NCI-H2081 (cell line): Measurements from ENCODE around the gene GATAD2B.

Source experiments
- DNase-seq, 2 experiments: peaks; one replicate each; lab custom pipeline; 2025; lab: John Stamatoyannopoulos, UW

The GATAD2B gene

DNA sequence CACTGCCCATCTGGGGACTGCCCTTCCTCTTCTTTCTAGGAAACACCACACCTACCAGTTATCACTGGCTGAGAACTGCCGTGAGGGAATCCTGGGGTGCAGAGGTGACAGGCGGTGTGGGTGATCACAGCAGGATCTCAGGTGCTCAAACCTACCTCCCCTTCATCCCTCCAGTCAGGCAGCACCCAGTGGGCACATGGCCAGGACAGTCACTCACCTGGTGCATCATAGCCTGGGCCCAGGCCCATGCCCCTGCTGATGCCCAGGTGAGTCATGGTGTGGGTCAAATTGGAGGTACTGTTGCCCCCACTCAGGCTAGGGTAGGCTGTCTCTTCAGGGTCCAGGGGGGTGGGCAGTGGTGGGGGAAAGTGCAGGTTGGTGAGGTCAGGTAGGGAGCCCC lies 29.0 kb upstream of the GATAD2B start:
- DNase-seq, result no peak

- no peak for DNase-seq
These were observed 28.4 kb upstream of the GATAD2B start for GRCh38 chr1:153951183-153951582.

- peak; percentile 78 to 84 for DNase-seq
These were observed 24.0 kb upstream of the GATAD2B start, which contains the start of gene DENND4B for GRCh38 chr1:153946622-153947241. DENND4B (minus strand) TSS chr1:153946718; CDS start chr1:153944374, 2,344 bp downstream.

GRCh38 chr1:153945795-153946621 lies 23.2 kb upstream of the GATAD2B start:
- DNase-seq, result peak; percentile 54 to 59

DNA sequence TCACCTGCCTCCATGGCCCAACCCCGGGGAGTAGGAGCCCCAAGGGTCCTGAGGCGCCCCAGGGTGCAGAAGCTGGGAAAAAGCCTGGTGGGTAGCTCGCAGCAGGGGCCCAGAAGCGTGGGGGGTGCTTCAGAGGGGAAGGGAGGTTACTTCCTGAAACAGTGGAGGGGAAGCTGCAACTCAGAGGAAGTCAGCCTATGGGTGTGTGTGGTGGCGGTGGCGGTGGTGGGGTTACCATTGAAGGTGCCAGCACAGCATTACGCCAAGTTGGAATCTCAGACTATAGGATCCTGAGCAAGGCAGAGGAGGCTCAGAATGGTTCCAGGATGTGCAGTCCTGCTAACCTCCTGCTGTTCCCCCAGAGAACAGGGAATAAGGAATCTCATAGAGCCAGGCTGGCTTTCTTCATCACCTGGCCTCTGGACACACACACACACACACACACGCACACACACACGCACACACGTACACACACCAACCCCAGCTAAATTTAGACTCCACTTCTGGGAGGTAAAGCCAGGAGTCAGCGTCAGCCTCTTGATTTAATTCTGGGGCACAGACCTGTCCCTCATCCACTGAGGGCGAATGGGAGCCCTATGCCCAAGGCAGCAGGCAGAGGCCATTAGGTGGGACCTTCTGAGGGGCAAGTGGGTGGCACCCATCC lies 22.5 kb upstream of the GATAD2B start:
- DNase-seq, result peak in 1 of 2 experiments; percentile 56

DNA sequence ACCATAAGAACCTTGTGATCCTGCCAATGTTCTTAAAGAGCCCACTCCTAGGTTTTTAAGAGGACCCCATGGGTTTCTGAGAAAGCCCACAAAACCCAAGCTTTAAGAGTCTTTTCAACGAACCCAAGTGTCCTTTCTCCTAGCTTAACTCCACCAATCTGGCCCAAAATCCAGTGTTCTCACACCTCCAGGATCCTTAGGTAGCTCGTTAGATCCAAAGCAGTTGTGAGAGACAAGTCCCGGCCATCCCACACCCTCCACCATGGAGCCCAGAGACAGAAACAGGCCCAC lies 22.0 kb upstream of the GATAD2B start:
- no peak for DNase-seq

DNA sequence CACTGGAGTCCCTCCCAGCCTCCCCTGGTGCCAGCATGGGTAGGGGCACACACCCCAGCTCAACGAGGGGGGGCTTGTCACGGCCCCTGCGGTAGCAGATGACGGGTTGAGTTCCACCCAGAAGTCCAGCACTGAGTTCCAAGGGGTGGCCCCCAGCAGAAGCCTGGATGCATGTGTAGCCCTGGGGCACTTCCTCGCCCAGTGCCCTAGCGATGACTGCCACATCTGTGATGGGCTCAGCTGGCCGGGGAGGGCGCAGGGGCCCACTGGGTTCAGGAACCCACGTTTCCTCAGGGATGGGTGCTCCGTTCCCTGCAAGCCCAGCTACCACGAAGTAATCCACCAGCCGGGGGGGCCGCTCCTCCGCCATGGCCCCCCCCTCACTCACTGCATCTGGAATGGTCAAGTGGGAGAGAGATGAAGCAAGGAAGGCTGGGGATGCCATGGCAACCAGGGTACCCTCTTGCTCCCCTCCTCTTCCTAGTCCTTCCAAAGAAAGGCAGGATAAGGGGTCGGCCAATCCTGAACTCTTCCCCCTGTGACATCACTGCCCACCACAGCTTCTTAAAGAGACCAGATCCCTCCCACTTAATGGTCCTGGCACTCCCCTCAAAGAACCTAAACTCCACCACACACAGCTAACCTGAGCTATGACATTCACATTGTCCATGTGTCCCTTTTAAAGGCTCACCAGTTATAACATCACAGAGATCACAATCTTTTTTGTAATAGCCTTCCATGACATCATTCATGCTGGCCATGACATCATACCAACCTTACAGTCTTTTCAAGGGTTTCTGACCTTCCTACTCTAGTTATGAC lies 21.4 kb upstream of the GATAD2B start:
- DNase-seq, result no peak

DNA sequence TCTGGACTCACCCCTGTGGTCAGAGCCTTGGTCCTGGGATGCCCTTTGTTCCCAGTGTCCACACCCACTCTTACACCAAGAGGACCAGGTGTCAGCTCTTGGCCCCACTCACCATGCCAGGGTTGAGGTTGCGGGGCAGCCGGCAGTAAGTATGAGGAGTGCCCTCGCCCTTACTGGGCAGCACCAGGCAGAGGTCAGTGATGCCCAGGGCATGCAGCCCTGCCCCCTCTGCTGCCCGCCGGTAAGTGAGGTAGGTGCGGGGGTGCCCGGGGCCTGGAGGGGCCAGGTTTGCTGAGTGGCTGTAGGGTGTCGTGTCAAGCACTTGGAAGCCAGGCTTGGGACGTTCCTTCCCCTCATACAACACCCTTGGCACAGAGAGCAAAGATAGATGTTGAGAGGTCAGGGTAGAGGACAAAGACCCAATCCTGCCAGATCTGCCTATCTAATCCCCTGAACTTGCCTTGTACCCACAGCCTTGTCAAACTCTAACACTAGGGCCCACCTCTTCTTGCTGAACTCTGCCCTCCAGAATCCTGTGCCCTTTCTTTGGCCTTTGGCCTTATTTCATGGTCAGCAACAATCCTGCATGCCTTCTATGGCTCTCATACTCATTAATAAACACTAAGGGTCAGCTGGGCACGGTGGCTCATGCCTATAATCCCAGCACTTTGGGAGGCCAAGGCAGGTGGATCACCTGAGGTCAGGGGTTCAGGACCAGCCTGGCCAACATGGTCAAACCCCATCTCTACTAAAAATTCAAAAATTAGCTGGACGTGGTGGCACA lies 20.2 kb upstream of the GATAD2B start:
- no peak for DNase-seq

DNA sequence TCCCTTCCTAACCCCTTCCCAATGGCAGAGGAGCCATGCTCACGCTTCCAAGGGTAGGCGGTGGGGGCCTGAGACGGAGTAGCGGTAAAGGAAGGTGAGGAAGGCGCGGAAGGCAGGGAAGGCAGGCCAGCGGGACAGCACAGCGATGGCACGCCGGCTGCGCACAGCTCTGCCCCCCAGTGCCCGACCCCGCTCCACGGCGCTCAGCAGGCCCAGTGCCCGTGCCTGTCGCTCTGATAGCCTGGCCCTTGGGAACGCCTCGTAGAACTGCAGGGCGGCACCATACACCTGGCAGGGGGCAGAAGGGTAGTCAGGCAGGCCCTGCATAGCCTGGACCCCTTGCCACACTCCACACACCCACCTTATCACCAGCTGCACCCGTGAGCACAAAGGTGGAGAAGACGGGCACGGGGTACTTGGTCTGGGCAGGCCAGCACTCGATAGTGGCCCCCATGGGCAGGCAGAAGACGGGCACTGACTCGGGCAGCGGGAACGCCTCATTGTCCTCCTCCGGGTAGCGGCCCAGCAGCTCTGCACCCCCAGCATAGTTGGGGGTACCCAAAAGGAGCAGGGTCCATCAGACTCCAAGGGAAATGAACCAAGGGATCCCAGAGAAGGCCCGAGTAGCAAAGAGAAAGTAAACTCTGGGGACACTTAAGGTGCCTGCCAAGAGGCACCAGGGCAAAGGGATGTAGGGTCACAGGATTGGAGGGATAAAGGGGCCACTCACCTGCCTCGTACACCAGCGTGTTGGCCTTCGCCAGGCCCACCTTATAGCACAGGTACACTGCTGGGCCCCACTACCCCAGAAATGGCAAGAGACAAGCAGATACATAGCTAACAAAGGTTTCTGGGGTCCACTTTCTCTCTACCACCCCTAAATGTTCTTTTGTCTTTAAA lies 19.3 kb upstream of the GATAD2B start:
- no peak for DNase-seq

GRCh38 chr1:153940756-153941155 lies 18.0 kb upstream of the GATAD2B start:
- no peak for DNase-seq

GRCh38 chr1:153939476-153939875 lies 16.7 kb upstream of the GATAD2B start:
- DNase-seq, result no peak

DNA sequence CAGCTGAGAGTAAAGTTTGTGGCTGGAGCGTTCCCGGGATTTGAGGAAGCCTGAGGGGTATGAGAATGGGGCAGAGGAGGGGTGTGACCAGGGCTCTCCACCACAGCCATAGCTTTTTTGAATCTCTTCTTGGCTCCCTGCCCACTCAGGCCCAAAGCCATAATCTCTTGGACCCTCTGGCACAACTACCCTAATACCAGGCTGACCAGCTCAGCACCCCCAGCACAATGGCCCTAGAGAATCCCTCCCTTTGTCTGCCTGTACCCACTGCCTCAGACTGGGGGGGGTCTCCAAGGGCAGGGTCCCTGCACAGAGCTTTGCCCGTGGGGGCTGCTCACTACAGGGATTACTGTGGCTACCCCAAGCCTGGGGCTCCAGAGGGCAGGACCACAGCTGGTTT lies 16.2 kb upstream of the GATAD2B start:
- DNase-seq, result no peak

- DNase-seq, result no peak
These were observed 14.6 kb upstream of the GATAD2B start for GRCh38 chr1:153937331-153937730.

DNA sequence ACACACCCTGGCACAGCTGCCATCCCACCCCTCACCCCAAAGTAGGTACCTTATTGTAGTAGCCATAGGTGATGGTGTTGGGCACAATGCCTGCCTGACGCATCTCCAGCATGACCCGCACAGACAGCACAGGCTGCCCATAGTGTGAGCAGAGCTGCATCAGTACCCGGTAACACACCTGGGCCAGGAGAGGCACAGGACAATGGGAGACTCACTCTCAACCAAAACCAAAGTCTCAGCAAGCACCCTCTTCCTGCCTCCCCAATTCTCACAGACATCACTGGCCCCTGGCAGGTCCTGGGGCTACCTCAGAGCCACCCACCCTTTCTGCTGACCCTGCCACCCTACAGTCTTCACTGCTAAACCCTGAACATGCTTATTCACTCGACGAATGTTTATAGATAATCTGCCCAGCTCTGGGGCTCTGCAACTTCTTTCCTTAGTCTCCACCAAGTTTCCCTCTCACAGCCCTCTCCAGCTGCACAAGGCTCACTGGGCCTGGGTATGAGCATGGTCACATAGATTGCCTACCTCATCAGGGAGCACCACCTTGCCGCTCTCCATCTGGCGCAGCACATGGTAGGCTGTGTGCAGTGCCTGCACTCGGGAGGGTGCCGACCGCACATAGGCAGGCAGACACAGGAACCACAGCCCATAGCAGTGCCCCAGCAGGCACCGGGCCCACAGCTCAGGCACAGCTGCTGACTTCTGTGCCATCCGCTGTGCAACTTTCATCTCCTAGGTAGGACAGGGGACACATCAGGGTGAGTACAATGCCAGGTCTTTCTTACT lies 13.4 kb upstream of the GATAD2B start:
- no peak for DNase-seq

GRCh38 chr1:153934746-153935145 lies 12.0 kb upstream of the GATAD2B start:
- no peak for DNase-seq

DNA sequence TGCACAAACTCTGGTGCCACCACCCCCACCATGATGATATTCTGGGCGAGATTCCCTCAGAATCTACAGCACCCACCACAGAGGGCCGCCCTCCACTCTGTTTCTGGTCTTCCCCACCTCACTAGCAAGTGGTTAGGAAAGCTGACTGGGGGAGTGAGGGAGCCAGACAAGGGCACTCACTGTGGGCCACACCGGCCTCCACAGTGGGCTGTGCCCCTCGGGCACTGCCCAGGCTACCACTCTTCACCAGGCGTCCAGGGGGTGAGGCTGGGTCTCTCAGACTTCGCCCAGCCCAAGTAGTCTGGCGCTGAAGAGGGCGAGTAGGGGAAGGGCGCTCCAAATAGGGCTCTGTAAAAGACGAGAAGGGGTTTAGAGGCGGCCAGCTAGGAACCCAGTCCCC lies 11.2 kb upstream of the GATAD2B start:
- no peak for DNase-seq

- DNase-seq, result no peak
These were observed 10.7 kb upstream of the GATAD2B start for GRCh38 chr1:153933430-153933829.

- no peak for DNase-seq
These were observed 9.7 kb upstream of the GATAD2B start for GRCh38 chr1:153932156-153933131.
